HepG2 (cell line): Measurements from ENCODE around the gene VPS29. TPM values are rescaled to one million over a fixed set of nuclear protein-coding genes. Genes with fewer than 3 reads are reported as not detected.
A peak's percentile ranks its signal among the peaks of the same experiment; 100 is the strongest.

Experiments used
- AKAP8 ChIP-seq: sonication (generic); formaldehyde crosslinking; IDR thresholded peaks from 2 replicates; pipeline ENCODE4 v1.5.1; 2020; ENCODE audit warnings: mild to moderate bottlenecking, missing genetic modification reagents
- ISL2 ChIP-seq: sonication (generic); formaldehyde crosslinking; IDR thresholded peaks from 2 replicates; pipeline ENCODE4 v1.5.0; 2020; ENCODE audit warnings: missing genetic modification reagents
- MAF1 ChIP-seq: sonication (generic); formaldehyde crosslinking; IDR thresholded peaks from 2 replicates; pipeline ENCODE4 v1.5.0; 2020; ENCODE audit warnings: missing genetic modification reagents, borderline replicate concordance
- MAX ChIP-seq: IDR thresholded peaks from 2 replicates; pipeline ENCODE4 v1.6.1; 2012; ENCODE audit warnings: inconsistent platforms
- NR2F6 ChIP-seq, 2 experiments: IDR thresholded peaks; 2 replicates each; pipeline ENCODE4 v1.6.1; 2016; ENCODE audit warnings: antibody characterized with exemption in 1 of 2, mild to moderate bottlenecking in 1 of 2
- SSRP1 ChIP-seq: IDR thresholded peaks from 2 replicates; pipeline ENCODE4 v1.6.1; 2016; ENCODE audit warnings: control low read depth
- ZBTB21 ChIP-seq: sonication (generic); formaldehyde crosslinking; IDR thresholded peaks from 2 replicates; pipeline ENCODE4 v1.4.0; 2020; ENCODE audit warnings: missing genetic modification reagents
- ZFP36 ChIP-seq: fragments of 150-350 bp; IDR thresholded peaks from 2 replicates; pipeline ENCODE4 v1.6.1; 2018; ENCODE audit warnings: borderline replicate concordance, low read length, low read depth; ENCODE audit not compliant: partially characterized antibody
- ZNF451 ChIP-seq: sonication (generic); formaldehyde crosslinking; IDR thresholded peaks from 2 replicates; pipeline ENCODE4 v1.5.0; 2020; ENCODE audit warnings: mild to moderate bottlenecking, missing genetic modification reagents
- ZNF572 ChIP-seq: sonication (generic); formaldehyde crosslinking; IDR thresholded peaks from 2 replicates; pipeline ENCODE4 v1.5.1; 2020; ENCODE audit warnings: mild to moderate bottlenecking, missing genetic modification reagents
- ZNF724P ChIP-seq: sonication (generic); formaldehyde crosslinking; IDR thresholded peaks from 2 replicates; pipeline ENCODE4 v1.8.0; 2022; ENCODE audit warnings: missing genetic modification reagents, borderline replicate concordance
- ZNF747 ChIP-seq: sonication (generic); formaldehyde crosslinking; IDR thresholded peaks from 2 replicates; pipeline ENCODE4 v1.8.1; 2023; ENCODE audit warnings: missing genetic modification reagents, mild to moderate bottlenecking, borderline replicate concordance
- polyA plus RNA-seq, 8 experiments: library from polyadenylated mRNA; depleted of rRNA in 3 of 8; stranded (reverse) in 7 of 8; unstranded in 1 of 8; fragments of >200 nt; fragmentation: Illumina TruSeq in 4 of 8; extraction: Trizol in 4 of 8; gene quantifications; 2 replicates each; pipeline versions ENCODE4 v1.2.1 to v1.2.3, GENCODE V29; 2011 to 2016; ENCODE audit warnings: low read depth in 4 of 8, missing spikeins in 1 of 8, mixed read lengths in 1 of 8; ENCODE audit not compliant: insufficient read depth in 1 of 8
- total RNA-seq, 5 experiments: library from RNA; depleted of rRNA; stranded (reverse); fragments of >200 nt; fragmentation: Illumina TruSeq; extraction: Trizol; gene quantifications; 2 replicates each; pipeline ENCODE4 v1.2.3, GENCODE V29; 2016; ENCODE audit warnings: low read depth in 1 of 5
- TF ChIP-seq, protein P1 (sequence below): sonication (generic); formaldehyde crosslinking; conservative IDR thresholded peaks from 2 replicates; pipeline ENCODE4 v1.4.0; 2020; ENCODE audit warnings: missing genetic modification reagents
- TF ChIP-seq, protein P2 (sequence below): sonication (generic); formaldehyde crosslinking; IDR thresholded peaks from 2 replicates; pipeline ENCODE4 v1.4.0; 2020; ENCODE audit warnings: mild to moderate bottlenecking, missing genetic modification reagents
- TF ChIP-seq, protein P3 (sequence below): sonication (generic); formaldehyde crosslinking; IDR thresholded peaks from 2 replicates; pipeline ENCODE4 v1.9.0; 2021; ENCODE audit warnings: mild to moderate bottlenecking, missing genetic modification reagents

The VPS29 gene
- total and polyA plus RNA-seq, 2 of the 13 experiments (the other 11 are each of a cell fraction or from before 2014, with no cell fraction given), result 107 to 114 TPM

DNA sequence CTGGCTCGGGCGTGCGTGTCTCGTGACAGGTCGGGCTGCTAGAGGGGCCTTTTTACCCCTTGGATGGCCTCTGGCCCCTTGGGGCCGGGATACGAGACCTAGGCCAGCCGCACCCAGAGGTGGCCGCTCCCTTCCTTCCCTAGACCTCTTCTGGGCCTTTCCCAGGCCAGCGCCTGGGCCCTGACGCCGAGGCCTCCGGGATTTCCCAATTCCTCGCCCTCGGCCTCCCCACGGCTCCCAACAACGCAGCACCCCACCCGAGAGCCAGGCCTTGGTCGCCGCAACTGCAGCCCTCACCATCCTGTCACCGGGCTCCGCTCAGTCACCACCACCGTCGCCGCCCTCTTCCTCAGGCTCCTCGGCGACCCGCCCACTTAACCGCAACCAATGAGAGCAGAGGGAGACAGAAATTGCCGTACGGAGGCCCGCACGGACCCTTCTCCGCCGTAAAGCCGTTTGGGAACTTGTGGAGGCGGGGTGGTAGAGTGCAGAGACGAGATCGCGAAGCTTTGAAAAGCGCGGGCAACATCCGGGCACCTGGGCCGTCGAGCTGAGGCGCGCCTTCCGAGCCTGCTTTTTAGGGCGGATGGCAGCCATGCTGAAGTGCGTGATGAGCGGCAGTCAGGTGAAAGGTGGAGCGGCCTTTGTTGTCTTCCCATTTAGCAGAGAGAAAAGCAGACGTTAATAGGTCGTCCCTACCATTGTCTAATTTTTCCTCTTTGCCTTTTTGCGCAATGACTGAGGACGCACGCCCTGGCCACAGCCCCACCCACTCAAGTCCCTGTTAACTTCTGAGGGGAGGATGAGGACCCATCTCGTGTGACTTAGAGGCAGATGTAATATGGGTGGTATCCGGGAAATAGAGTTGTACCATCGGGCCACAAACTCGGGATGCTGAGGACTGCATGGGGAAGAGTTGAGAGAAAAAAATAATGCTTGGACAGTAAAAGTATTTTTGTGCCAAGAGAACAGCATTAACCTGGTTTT is at the start of gene VPS29, which contains the start of gene RAD9B (continued):
- TF ChIP-seq, protein P1, sequence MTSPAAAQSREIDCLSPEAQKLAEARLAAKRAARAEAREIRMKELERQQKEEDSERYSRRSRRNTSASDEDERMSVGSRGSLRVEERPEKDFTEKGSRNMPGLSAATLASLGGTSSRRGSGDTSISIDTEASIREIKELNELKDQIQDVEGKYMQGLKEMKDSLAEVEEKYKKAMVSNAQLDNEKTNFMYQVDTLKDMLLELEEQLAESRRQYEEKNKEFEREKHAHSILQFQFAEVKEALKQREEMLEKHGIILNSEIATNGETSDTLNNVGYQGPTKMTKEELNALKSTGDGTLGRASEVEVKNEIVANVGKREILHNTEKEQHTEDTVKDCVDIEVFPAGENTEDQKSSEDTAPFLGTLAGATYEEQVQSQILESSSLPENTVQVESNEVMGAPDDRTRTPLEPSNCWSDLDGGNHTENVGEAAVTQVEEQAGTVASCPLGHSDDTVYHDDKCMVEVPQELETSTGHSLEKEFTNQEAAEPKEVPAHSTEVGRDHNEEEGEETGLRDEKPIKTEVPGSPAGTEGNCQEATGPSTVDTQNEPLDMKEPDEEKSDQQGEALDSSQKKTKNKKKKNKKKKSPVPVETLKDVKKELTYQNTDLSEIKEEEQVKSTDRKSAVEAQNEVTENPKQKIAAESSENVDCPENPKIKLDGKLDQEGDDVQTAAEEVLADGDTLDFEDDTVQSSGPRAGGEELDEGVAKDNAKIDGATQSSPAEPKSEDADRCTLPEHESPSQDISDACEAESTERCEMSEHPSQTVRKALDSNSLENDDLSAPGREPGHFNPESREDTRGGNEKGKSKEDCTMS, result no peak
- TF ChIP-seq ZNF572 (CRISPR knock-in tag), result peak; percentile 86
- no peak for TF ChIP-seq ZBTB21 (CRISPR knock-in tag)
- peak; percentile 100 for TF ChIP-seq MAX
- TF ChIP-seq, protein P2, sequence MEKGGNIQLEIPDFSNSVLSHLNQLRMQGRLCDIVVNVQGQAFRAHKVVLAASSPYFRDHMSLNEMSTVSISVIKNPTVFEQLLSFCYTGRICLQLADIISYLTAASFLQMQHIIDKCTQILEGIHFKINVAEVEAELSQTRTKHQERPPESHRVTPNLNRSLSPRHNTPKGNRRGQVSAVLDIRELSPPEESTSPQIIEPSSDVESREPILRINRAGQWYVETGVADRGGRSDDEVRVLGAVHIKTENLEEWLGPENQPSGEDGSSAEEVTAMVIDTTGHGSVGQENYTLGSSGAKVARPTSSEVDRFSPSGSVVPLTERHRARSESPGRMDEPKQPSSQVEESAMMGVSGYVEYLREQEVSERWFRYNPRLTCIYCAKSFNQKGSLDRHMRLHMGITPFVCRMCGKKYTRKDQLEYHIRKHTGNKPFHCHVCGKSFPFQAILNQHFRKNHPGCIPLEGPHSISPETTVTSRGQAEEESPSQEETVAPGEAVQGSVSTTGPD (CRISPR knock-in tag), result peak; percentile 74; the same call in 1 of the 2 replicates
- TF ChIP-seq, protein P3, sequence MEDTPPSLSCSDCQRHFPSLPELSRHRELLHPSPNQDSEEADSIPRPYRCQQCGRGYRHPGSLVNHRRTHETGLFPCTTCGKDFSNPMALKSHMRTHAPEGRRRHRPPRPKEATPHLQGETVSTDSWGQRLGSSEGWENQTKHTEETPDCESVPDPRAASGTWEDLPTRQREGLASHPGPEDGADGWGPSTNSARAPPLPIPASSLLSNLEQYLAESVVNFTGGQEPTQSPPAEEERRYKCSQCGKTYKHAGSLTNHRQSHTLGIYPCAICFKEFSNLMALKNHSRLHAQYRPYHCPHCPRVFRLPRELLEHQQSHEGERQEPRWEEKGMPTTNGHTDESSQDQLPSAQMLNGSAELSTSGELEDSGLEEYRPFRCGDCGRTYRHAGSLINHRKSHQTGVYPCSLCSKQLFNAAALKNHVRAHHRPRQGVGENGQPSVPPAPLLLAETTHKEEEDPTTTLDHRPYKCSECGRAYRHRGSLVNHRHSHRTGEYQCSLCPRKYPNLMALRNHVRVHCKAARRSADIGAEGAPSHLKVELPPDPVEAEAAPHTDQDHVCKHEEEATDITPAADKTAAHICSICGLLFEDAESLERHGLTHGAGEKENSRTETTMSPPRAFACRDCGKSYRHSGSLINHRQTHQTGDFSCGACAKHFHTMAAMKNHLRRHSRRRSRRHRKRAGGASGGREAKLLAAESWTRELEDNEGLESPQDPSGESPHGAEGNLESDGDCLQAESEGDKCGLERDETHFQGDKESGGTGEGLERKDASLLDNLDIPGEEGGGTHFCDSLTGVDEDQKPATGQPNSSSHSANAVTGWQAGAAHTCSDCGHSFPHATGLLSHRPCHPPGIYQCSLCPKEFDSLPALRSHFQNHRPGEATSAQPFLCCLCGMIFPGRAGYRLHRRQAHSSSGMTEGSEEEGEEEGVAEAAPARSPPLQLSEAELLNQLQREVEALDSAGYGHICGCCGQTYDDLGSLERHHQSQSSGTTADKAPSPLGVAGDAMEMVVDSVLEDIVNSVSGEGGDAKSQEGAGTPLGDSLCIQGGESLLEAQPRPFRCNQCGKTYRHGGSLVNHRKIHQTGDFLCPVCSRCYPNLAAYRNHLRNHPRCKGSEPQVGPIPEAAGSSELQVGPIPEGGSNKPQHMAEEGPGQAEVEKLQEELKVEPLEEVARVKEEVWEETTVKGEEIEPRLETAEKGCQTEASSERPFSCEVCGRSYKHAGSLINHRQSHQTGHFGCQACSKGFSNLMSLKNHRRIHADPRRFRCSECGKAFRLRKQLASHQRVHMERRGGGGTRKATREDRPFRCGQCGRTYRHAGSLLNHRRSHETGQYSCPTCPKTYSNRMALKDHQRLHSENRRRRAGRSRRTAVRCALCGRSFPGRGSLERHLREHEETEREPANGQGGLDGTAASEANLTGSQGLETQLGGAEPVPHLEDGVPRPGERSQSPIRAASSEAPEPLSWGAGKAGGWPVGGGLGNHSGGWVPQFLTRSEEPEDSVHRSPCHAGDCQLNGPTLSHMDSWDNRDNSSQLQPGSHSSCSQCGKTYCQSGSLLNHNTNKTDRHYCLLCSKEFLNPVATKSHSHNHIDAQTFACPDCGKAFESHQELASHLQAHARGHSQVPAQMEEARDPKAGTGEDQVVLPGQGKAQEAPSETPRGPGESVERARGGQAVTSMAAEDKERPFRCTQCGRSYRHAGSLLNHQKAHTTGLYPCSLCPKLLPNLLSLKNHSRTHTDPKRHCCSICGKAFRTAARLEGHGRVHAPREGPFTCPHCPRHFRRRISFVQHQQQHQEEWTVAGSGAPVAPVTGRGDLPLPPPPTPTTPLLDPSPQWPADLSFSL (CRISPR knock-in tag), result no peak
- peak; percentile 23; the same call in 1 of the 2 replicates for TF ChIP-seq NR2F6 (IDR thresholded peaks at IDR 0.05)
- peak; percentile 69 for TF ChIP-seq NR2F6 (CRISPR knock-in tag; IDR thresholded peaks at IDR 0.05)
- 0 out of 2 replicates have a peak, but pooled peaks have one; percentile 31 for TF ChIP-seq ISL2 (CRISPR knock-in tag)
- peak; percentile 92 for TF ChIP-seq ZNF747 (CRISPR knock-in tag)
- TF ChIP-seq ZNF451 (CRISPR knock-in tag), result 0 out of 2 replicates have a peak, but pooled peaks have one; percentile 64
- no peak for TF ChIP-seq ZFP36
- peak; percentile 89; the same call in 1 of the 2 replicates for TF ChIP-seq MAF1
- TF ChIP-seq ZNF724P, result peak; percentile 99
- TF ChIP-seq AKAP8 (CRISPR knock-in tag), result peak; percentile 81; the same call in 1 of the 2 replicates
- TF ChIP-seq SSRP1 (CRISPR knock-in tag), result no peak
